Adrenal gland (tissue), 19 donors: Measurements from ENCODE around the gene ATP9A. TPM values are rescaled to one million over a fixed set of nuclear protein-coding genes. Genes with fewer than 3 reads are reported as not detected.
A peak's percentile ranks its signal among the peaks of the same experiment; 100 is the strongest.
"Not testable (repeated sequence)": the region's sequence is repeated elsewhere in the genome, so short reads cannot be mapped to it uniquely, and the experiment has no call there.

ENCODE experiments used
- DNase-seq, 7 donors: peaks; one replicate each; pipeline ENCODE4 v3.0.0-alpha.2; 2019 to 2020
- H3K27ac ChIP-seq, 5 donors: fragments of 200-600 bp; sonication (generic) in 4 of 5; 1 replicate in 3 of 5; 2 replicates in 2 of 5; pipeline versions ENCODE4 v1.5.1 to v1.8.0; 2016 to 2020; ENCODE audit warnings: mild to moderate bottlenecking in 1 of 5
- H3K27me3 ChIP-seq: fragments of 200-600 bp; 2 replicates; pipeline ENCODE4 v1.8.0; 2021
- H3K36me3 ChIP-seq, 2 donors: fragments of 200-600 bp; replicated peaks in 1 of 2; 1 replicate in 1 of 2; 2 replicates in 1 of 2; pipeline versions ENCODE4 v1.5.1 to v1.8.0; 2018 to 2022
- H3K4me1 ChIP-seq, 2 donors: fragments of 200-600 bp; replicated peaks in 1 of 2; 1 replicate in 1 of 2; 2 replicates in 1 of 2; pipeline versions ENCODE4 v1.5.1 to v1.8.0; 2018 to 2021
- H3K4me3 ChIP-seq, 4 donors: fragments of 200-600 bp; sonication (generic) in 3 of 4; one replicate each; pipeline ENCODE4 v1.5.1; 2016 to 2018
- H3K9me3 ChIP-seq, 3 donors: fragments of 200-600 bp; sonication (generic) in 1 of 3; replicated peaks in 1 of 3; 1 replicate in 2 of 3; 2 replicates in 1 of 3; pipeline versions ENCODE4 v1.5.1 to v1.8.0; 2016 to 2021
- CTCF ChIP-seq, 6 experiments: fragments of 450-650 bp in 4 of 6; fragments of 200-600 bp in 2 of 6; sonication (generic) in 1 of 6; IDR thresholded peaks; 1 replicate in 5 of 6; 2 replicates in 1 of 6; pipeline versions ENCODE4 v1.5.1 to v1.8.0; 2016 to 2021; ENCODE audit warnings: antibody characterized with exemption in 6 of 6, mild to moderate bottlenecking in 2 of 6, moderate library complexity in 1 of 6
- POLR2A ChIP-seq, 2 donors: fragments of 450-650 bp; IDR thresholded peaks; one replicate each; pipeline ENCODE4 v1.6.1; 2017; ENCODE audit warnings: antibody characterized with exemption in 2 of 2, mild to moderate bottlenecking in 2 of 2, moderate library complexity in 1 of 2
- WGBS, 4 donors: extraction: QIAGEN DNeasy Blood & Tissue Kit in 2 of 4; methylation state at CpG; one replicate each; pipeline versions ENCODE4 v1.1.5 to v1.1.7; 2013 to 2017; 5-methylcytosine and 5-hydroxymethylcytosine counted together
- intact Hi-C, 2 donors: fragments of 100-400 bp; cut with DNase I; formaldehyde crosslinking; loops; one replicate each; pipeline versions ENCODE4 v1.14.1 to v1.15.0; 2022 to 2023
- long read RNA-seq, 10 donors: library from polyadenylated mRNA in 3 of 10; unstranded in 2 of 10; stranded (forward) in 1 of 10; transcript quantifications; one replicate each; pipeline ENCODE4 v2.0.0 and lab custom pipeline, GENCODE V29; 2021 to 2026
- polyA plus RNA-seq, 3 donors: library from polyadenylated mRNA; stranded (reverse); fragments of 200-250 nt in 2 of 3; fragments of 350-450 nt in 1 of 3; fragmentation: Illumina TruSeq in 1 of 3; extraction: RNeasy Lipid Tissue Mini Kit (QIAGEN cat#74804) in 1 of 3; gene quantifications; one replicate each; pipeline ENCODE4 v1.2.3, GENCODE V29; 2013 to 2014
- total RNA-seq, 9 donors: library from RNA; depleted of rRNA in 4 of 9; stranded (reverse); fragments of >200 nt in 4 of 9; fragments of 120-200 nt in 1 of 9; fragmentation: NEBNext Ultra II Directional in 1 of 9; extraction: Animal tissue kit (Norgen Biotek cat#: 25700) in 1 of 9; gene quantifications; one replicate each; pipeline versions ENCODE4 v1.1.0 to v1.2.4, GENCODE V29; 2013 to 2023
- donor health status: healthy with polysubstance abuse.
- donor health status: Bipolar disorder and iron deficiency.
- donor health status: DM: yes; HTN: yes; CAD: no.
- donor health status: DM: no; HTN: no; CAD: no.
- donor health status: DM: no; HTN: no; CAD: no.
- donor health status: DM: yes; HTN: yes; CAD: no.

Gene ATP9A
- 10 to 100 TPM in 8 of 9 donors, 1 to 10 TPM in 1; 4.0 to 34.5 (median 17.7) TPM for total RNA-seq
- polyA plus RNA-seq: 10 to 100 TPM in 1 of 3 donors, 1 to 10 TPM in 2; 3.7 to 13.2 (median 3.9) TPM
- long read RNA-seq, donor 1: 0 reads
- long read RNA-seq, donor 2: 0 reads
- long read RNA-seq, donor 3, full-length matches to known transcripts: 1 of 1 reads
- long read RNA-seq, donor 3, partial matches to known transcripts: 0 of 1 reads
- long read RNA-seq, donor 3, other reads (novel, unspliced or antisense): 0 of 1 reads
- long read RNA-seq, donor 4, partial matches to known transcripts: 0 of 3 reads
- long read RNA-seq, donor 4, other reads (novel, unspliced or antisense): 3 of 3 reads
- long read RNA-seq, donor 5, full-length matches to known transcripts: 3 of 6 reads
- long read RNA-seq, donor 5, partial matches to known transcripts: 1 of 6 reads
- long read RNA-seq, donor 5, other reads (novel, unspliced or antisense): 2 of 6 reads
- long read RNA-seq, donor 6, partial matches to known transcripts: 0 of 3 reads
- long read RNA-seq, donor 6, other reads (novel, unspliced or antisense): 3 of 3 reads
- long read RNA-seq, donor 7: 0 reads
- long read RNA-seq, donor 8, full-length matches to known transcripts: 1 of 1 reads
- long read RNA-seq, donor 8, partial matches to known transcripts: 0 of 1 reads
- long read RNA-seq, donor 8, other reads (novel, unspliced or antisense): 0 of 1 reads
- long read RNA-seq, donor 9: 0 reads
- long read RNA-seq, donor 10: 0 reads

DNA sequence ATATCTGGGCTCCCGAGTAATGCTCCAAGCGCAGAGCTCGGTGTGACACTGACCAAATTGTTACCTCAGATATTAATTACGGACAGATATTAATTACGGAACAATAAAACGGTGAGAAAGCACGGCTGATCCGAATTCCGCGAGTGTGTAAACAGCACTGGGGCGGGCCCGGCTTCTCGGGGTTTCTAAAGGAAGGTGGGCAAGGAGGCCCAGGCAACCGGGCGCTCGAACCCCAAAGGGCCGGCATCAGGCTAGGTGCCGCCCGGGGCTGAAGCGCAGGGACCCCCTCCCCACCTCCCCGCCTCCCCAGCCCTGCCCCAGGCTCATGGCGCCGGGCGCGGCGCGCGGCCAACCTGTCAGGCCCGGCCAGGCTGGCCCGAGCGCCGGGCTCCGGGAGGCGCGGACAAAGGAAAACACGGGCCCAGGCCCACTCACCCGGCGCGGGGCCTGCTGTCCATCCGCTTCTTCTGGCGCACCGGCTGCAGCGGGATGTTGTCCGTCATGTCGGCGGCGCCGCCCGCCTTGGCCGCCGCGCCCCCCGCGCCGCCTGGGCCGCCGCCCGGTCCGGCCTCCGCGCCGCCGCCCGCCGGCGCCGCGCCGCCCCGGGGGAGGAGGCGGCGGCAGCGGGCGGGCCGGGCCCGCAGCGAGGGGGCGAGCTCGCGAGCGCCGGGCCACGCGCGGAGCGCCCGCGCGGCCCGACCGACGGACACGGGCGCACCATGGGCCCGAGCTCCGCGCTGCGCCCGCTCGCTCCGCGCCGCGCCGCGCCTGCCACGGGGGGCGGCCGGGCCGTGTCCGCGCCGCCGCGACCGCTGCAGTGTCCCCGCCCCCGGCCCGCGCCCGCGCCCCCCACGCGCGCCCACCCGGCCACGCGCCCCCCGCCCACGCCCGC lies at the start of gene ATP9A:
Gene ATP9A, minus strand, starts transcription at position 524 of the 892 bp plus-strand sequence. Its CDS starts 21 bp downstream, at position 503.
- DNase-seq: peak in 4 of 7 donors; percentile 21 to 38 (median 32)
- 0% methylated on average over 17 to 116 of the region's 131 CpGs for WGBS, 4 donors
- peak within 1 kb of the TSS in 2 of 5 donors; percentile 13 to 68 for H3K27ac ChIP-seq

DNA sequence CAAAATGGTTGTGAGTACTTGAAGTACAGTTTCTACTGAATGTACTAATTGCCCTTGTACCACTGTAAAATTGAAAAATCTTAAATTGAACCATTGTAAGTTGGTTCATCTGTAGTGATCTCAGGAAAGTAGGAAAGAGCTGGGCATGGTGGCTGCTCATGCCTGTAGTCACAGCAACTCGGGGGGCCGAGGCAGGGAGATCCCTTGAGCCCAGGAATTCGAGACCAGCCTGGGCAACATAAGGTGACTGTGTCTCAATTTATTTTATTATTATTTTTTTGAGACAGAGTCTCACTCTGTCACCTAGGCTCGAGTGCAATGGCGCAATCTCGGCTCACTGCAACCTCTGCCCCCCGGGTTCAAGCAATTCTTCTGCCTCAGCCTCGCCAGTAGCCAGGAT lies 48.7 kb upstream of the ATP9A start:
- 81 to 91% (median 88%) methylated on average over 8 of the region's 8 CpGs for WGBS, 4 donors
- intact Hi-C loops: not testable (repeated sequence)

More for the DNA sequence above, at the start of gene ATP9A:
- intact Hi-C loops: no loop called here
- Histone ChIP-seq H3K27me3 (peaks cover 3% of the 10 kb centered on the region), H3K4me1 (peaks cover 0 to 4% of the 10 kb centered on the region in 2 donors), H3K4me3 (peak within 1 kb of the TSS in 2 of 4 donors; percentile 54 to 64), H3K36me3 (no peaks in the 10 kb centered on the region), H3K9me3 (no peaks in the 10 kb centered on the region)
- TF ChIP-seq POLR2A (IDR thresholded peaks at IDR 0.05): no peak

GRCh38 chr20:51815383-51816076 lies 47.3 kb upstream of the ATP9A start:
- Histone ChIP-seq H3K36me3 (no peaks in the 10 kb centered on the region), H3K9me3 (no peaks in the 10 kb centered on the region), H3K4me1 (no peaks in the 10 kb centered on the region), H3K27ac (no peak overlapping the region), H3K4me3 (no peak overlapping the region), H3K27me3 (no peaks in the 10 kb centered on the region)
- 65 to 71% (median 67%) methylated on average over 5 of the region's 5 CpGs for WGBS, 4 donors
- TF ChIP-seq CTCF (IDR thresholded peaks at IDR 0.05): no peak
- TF ChIP-seq POLR2A (IDR thresholded peaks at IDR 0.05): no peak
- intact Hi-C loops: no loop called here
- no peak for DNase-seq

More for the DNA sequence above, 48.7 kb upstream of the ATP9A start:
- H3K4me1 ChIP-seq, H3K36me3 ChIP-seq, H3K9me3 ChIP-seq, DNase-seq, H3K4me3 ChIP-seq, H3K27me3 ChIP-seq, H3K27ac ChIP-seq: not testable (repeated sequence)

DNA sequence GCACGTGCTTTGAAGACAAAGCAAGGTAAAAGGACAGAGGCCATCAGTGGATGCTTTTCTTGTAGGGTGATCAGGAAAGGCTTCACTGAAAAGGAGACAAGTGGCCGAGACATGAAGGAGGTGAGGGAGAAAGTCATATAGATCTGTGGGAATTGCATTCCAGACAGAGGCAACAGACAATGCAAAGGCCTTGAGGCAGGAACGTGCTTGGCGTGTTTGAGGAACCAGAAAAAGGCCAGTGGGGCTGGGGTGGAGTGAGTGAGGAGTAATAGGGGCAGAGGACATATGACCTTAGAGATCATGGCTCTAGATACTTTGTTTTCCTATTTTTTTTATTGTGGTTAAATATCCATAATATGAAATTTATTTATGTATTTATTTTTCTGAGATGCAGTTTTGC lies 44.7 kb upstream of the ATP9A start:
- no peaks in the 10 kb centered on the region for H3K9me3 ChIP-seq
- no peaks in the 10 kb centered on the region for H3K4me1 ChIP-seq
- no peaks in the 10 kb centered on the region for H3K27me3 ChIP-seq
- no peak overlapping the region for H3K27ac ChIP-seq
- WGBS, 4 donors: 77 to 88% (median 83%) methylated on average over 4 of the region's 4 CpGs
- H3K36me3 ChIP-seq: no peaks in the 10 kb centered on the region
- no peak overlapping the region for H3K4me3 ChIP-seq
- TF ChIP-seq CTCF (IDR thresholded peaks at IDR 0.05) (no peak), POLR2A (IDR thresholded peaks at IDR 0.05) (no peak)
- intact Hi-C loops: no loop called here
- DNase-seq: no peak
